Glutamatergic neuron (in vitro differentiated cells): ENCODE results near the gene ASIC4. TPM values are rescaled to one million over a fixed set of nuclear protein-coding genes. Genes with fewer than 3 reads are reported as not detected.

Source experiments
- DNase-seq: peaks from one replicate; pipeline ENCODE4 v3.0.0; 2022
- H3K27ac Mint-ChIP-seq: one replicate; pipeline ENCODE4 v1.8.0; 2020; ENCODE audit warnings: mild to moderate bottlenecking, mixed read lengths, inconsistent platforms; ENCODE audit not compliant: unreplicated experiment
- H3K27me3 Mint-ChIP-seq: one replicate; pipeline ENCODE4 v1.8.0; 2020; ENCODE audit warnings: mild to moderate bottlenecking, moderate library complexity, mixed read lengths, inconsistent platforms; ENCODE audit not compliant: unreplicated experiment
- H3K36me3 Mint-ChIP-seq: one replicate; pipeline ENCODE4 v1.8.0; 2020; ENCODE audit warnings: mild to moderate bottlenecking, mixed read lengths, inconsistent platforms; ENCODE audit not compliant: unreplicated experiment
- H3K4me1 Mint-ChIP-seq: one replicate; pipeline ENCODE4 v1.8.0; 2020; ENCODE audit warnings: mild to moderate bottlenecking, low read depth, mixed read lengths, inconsistent platforms; ENCODE audit not compliant: unreplicated experiment
- H3K4me3 Mint-ChIP-seq: one replicate; pipeline ENCODE4 v1.8.0; 2020; ENCODE audit warnings: mild to moderate bottlenecking, mixed read lengths, inconsistent platforms; ENCODE audit not compliant: unreplicated experiment
- H3K9me3 Mint-ChIP-seq: one replicate; pipeline ENCODE4 v1.8.0; 2020; ENCODE audit warnings: mild to moderate bottlenecking, moderate library complexity, mixed read lengths, inconsistent platforms; ENCODE audit not compliant: unreplicated experiment
- total RNA-seq: library from RNA; stranded (reverse); fragmentation: NEBNext Ultra II Directional; extraction: Animal tissue kit (Norgen Biotek cat#: 25700); gene quantifications from one replicate; pipeline ENCODE4 v1.2.1, GENCODE V29; 2021; ENCODE audit not compliant: unreplicated experiment
- TF ChIP-seq, protein P1 (sequence below): fragments of 200-600 bp; sonication (generic); IDR thresholded peaks from one replicate; pipeline ENCODE4 v1.5.0; 2021; ENCODE audit not compliant: partially characterized antibody, unreplicated experiment

ASIC4 gene
- total RNA-seq, 1 donor from 2014 or later = 5.4 TPM

DNA sequence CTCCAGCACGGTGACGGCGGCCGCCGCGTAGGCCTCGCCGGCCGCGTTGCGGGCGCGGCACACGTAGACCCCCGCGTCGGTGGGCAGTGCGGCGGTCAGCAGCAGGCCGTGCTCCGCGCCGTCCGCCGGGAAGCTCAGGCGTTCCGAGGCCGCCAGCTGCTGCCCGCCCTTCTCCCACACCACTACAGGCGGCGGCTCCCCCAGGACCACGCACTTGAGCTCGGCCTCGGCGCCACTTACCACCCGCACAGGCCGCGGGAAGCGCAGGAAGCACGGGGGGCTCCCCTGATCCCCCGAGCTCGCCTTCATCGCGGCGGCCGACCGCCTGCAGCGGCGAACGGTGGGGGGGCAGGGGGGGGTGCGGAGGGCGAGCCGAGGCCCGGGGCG lies 56.6 kb downstream of the ASIC4 start:
- Mint-ChIP-seq H3K9me3 (peaks cover 13% of the 10 kb centered on the region), H3K27ac (no peak overlapping the region), H3K4me3 (no peak overlapping the region), H3K27me3 (peaks cover 8% of the 10 kb centered on the region), H3K4me1 (peaks cover 11% of the 10 kb centered on the region), H3K36me3 (no peaks in the 10 kb centered on the region)
- TF ChIP-seq, protein P1, sequence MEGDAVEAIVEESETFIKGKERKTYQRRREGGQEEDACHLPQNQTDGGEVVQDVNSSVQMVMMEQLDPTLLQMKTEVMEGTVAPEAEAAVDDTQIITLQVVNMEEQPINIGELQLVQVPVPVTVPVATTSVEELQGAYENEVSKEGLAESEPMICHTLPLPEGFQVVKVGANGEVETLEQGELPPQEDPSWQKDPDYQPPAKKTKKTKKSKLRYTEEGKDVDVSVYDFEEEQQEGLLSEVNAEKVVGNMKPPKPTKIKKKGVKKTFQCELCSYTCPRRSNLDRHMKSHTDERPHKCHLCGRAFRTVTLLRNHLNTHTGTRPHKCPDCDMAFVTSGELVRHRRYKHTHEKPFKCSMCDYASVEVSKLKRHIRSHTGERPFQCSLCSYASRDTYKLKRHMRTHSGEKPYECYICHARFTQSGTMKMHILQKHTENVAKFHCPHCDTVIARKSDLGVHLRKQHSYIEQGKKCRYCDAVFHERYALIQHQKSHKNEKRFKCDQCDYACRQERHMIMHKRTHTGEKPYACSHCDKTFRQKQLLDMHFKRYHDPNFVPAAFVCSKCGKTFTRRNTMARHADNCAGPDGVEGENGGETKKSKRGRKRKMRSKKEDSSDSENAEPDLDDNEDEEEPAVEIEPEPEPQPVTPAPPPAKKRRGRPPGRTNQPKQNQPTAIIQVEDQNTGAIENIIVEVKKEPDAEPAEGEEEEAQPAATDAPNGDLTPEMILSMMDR = no peak
- DNase-seq = peak; percentile 60

DNA sequence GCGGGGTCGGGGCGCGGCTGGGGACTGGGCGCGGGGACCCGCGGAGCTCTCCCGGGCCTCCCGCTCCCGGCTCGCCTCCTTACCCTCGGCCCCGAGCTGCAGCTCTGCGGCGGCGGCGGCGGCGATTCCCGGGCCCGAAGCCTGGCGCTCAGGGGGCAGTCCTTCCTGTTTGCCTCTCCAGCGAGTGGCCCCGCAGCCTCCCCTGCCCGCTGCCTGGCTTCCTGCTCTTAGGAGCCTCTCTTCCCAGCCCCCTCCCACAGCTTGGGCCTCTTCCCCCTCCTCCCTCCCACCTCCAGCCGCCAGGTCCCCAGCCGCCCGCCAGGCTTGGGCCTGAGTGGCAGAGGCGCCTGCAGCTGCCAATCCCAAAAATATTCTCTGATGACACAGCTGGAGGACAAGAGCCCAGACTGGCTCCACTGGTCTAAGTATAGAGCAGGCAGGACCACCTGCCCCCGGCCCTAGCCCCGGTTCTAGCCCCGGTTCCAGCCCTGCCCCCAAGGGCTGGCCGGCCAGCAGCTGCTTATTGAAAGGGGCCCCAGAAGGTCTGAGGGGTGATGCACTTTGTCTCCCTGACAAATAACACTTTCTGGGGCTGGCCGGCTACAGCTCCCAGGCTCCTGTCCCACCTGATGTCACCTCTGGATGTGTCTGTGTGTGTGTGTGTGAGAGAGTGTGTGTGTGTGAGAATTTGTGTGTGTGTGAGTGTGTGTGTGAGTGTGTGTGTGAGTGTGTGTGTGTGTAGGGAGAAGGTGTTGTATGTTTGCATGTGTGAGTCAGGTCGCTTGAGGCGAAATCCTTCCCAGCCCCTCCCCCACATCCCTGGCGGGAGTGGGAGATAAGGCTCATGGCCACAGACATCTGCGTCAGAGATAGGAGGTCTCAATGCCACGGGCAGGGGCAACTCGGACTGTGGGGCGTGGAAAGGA lies 57.3 kb downstream of the ASIC4 start, which contains the start of gene OBSL1:
Gene OBSL1 (minus strand): TSS at position 229 of the 926 bp plus-strand sequence. CDS start 307 bp downstream, outside the sequence.
- H3K4me3 Mint-ChIP-seq = peak within 1 kb of the TSS; percentile 72
- peaks cover 13% of the 10 kb centered on the region for H3K27me3 Mint-ChIP-seq
- DNase-seq = peak; percentile 80
- H3K27ac Mint-ChIP-seq = peak within 1 kb of the TSS; percentile 69
- H3K9me3 Mint-ChIP-seq = peaks cover 13% of the 10 kb centered on the region
- peaks cover 15% of the 10 kb centered on the region for H3K4me1 Mint-ChIP-seq
- no peaks in the 10 kb centered on the region for H3K36me3 Mint-ChIP-seq
- TF ChIP-seq, protein P1 = no peak

DNA sequence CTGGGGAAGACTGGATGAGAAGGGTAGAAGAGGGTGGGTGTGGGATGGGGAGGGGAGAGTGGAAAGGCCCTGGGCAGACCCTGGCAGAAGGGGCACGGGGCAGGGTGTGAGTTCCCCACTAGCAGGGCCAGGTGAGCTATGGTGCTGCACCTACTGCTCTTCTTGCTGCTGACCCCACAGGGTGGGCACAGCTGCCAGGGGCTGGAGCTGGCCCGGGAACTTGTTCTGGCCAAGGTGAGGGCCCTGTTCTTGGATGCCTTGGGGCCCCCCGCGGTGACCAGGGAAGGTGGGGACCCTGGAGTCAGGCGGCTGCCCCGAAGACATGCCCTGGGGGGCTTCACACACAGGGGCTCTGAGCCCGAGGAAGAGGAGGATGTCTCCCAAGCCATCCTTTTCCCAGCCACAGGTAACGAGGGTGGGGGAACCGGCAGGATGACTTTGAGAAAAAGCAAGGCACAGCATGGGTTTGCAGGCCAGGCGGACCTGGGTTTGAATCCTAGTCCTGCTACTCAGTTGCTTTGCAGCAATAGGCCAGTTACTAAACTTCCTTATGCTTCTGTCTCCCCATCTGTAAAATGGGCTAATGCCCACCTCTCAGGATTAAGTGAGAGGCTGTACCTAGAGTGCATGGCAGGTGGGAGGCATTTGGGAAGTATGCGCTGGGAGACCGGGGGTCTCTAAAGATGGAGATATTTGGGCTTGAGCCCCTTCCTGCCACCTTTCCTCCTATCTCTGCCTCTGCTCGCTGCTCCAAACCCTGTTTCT lies 58.1 kb downstream of the ASIC4 start, which contains the start of gene INHA:
Gene INHA (plus strand): TSS at position 74 of the 765 bp plus-strand sequence. CDS start 65 bp downstream, at position 139.
- DNase-seq = no peak
- peaks cover 16% of the 10 kb centered on the region for H3K9me3 Mint-ChIP-seq
- H3K27ac Mint-ChIP-seq = peak within 1 kb of the TSS; percentile 69
- H3K4me3 Mint-ChIP-seq = peak within 1 kb of the TSS; percentile 72
- H3K27me3 Mint-ChIP-seq = peaks cover 14% of the 10 kb centered on the region
- TF ChIP-seq, protein P1 = no peak
- peaks cover 22% of the 10 kb centered on the region for H3K4me1 Mint-ChIP-seq
- H3K36me3 Mint-ChIP-seq = no peaks in the 10 kb centered on the region

DNA sequence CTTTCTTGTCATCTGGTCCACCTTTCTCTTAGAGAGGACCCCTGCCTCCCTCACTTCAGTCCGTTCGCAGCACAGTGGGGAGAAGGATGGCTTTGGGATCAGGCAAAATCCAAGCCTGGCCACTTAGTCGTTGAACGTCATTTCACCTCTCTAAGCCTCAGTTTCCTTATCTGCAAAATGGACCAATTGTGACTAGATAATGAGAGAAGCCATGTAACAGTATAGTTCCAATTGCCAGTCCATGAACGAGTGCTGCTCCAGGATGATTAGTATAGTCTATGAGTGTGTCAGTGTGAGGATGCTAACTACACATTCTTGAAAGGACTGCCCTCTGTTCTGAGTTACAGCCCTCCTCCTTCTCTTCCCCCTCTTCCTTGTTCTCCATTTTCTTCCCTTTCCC lies 58.9 kb downstream of the ASIC4 start:
- DNase-seq = no peak
- Mint-ChIP-seq H3K36me3 (no peaks in the 10 kb centered on the region), H3K27me3 (peaks cover 14% of the 10 kb centered on the region), H3K27ac (no peak overlapping the region), H3K4me3 (no peak overlapping the region), H3K4me1 (peaks cover 23% of the 10 kb centered on the region), H3K9me3 (peaks cover 16% of the 10 kb centered on the region)
- TF ChIP-seq, protein P1 = no peak
